ENCODE measurements around the gene OR10H2. TPM values are rescaled to one million over a fixed set of nuclear protein-coding genes. Genes with fewer than 3 reads are reported as not detected.

Gene OR10H2
- total and polyA plus RNA-seq, 7 donors: not detected

GRCh38 chr19:15730538-15730937 lies 2.7 kb downstream of the OR10H2 start:
- TF ChIP-seq CTCF (IDR thresholded peaks at IDR 0.05): no peak
- DNase-seq (no peak), ATAC-seq (no peak)
- no peaks in the 10 kb centered on the region for H3K36me3 ChIP-seq (ENCODE audit: insufficient read depth in 1 of 2, low read depth in 1 of 2)
- intact Hi-C loops (cut with DNase I): no loop called here
- WGBS, 3 donors: 31 to 45% (median 40%) methylated on average over 1 of the region's 1 CpG
- H3K9me3 ChIP-seq: peaks cover 6% of the 10 kb centered on the region
- H3K27ac ChIP-seq: no peak overlapping the region
- H3K27me3 ChIP-seq (ENCODE audit: insufficient read depth in 3 of 3, low read length in 2 of 3): no peaks in the 10 kb centered on the region
- H3K4me1 ChIP-seq: no peaks in the 10 kb centered on the region
- H3K4me3 ChIP-seq: no peak overlapping the region

GRCh38 chr19:15732388-15732787 lies 4.6 kb downstream of the OR10H2 start:
- DNase-seq (no peak), ATAC-seq (no peak)
- 15 to 29% (median 25%) methylated on average over 1 of the region's 1 CpG for WGBS, 3 donors
- H3K27me3 ChIP-seq (ENCODE audit: insufficient read depth in 3 of 3, low read length in 2 of 3): no peaks in the 10 kb centered on the region
- H3K4me3 ChIP-seq: no peak overlapping the region
- no peaks in the 10 kb centered on the region for H3K4me1 ChIP-seq
- no peak for TF ChIP-seq CTCF (IDR thresholded peaks at IDR 0.05)
- H3K36me3 ChIP-seq (ENCODE audit: insufficient read depth in 1 of 2, low read depth in 1 of 2): no peaks in the 10 kb centered on the region
- intact Hi-C loops (cut with DNase I): no loop called here
- H3K27ac ChIP-seq: no peak overlapping the region
- H3K9me3 ChIP-seq: peaks cover 6% of the 10 kb centered on the region

GRCh38 chr19:15733895-15734294 lies 6.1 kb downstream of the OR10H2 start:
- no peaks in the 10 kb centered on the region for H3K4me1 ChIP-seq
- TF ChIP-seq CTCF (IDR thresholded peaks at IDR 0.05): no peak
- no peak for ATAC-seq
- H3K27ac ChIP-seq: no peak overlapping the region
- no peak overlapping the region for H3K4me3 ChIP-seq
- no peaks in the 10 kb centered on the region for H3K27me3 ChIP-seq (ENCODE audit: insufficient read depth in 3 of 3, low read length in 2 of 3)
- intact Hi-C loops (cut with DNase I): no loop called here
- no peaks in the 10 kb centered on the region for H3K36me3 ChIP-seq (ENCODE audit: insufficient read depth in 1 of 2, low read depth in 1 of 2)
- 55 to 58% (median 55%) methylated on average over 6 of the region's 6 CpGs for WGBS, 3 donors
- peaks cover 6% of the 10 kb centered on the region for H3K9me3 ChIP-seq
- DNase-seq: no peak

- Histone ChIP-seq H3K4me1 (no peaks in the 10 kb centered on the region), H3K27me3 (ENCODE audit: insufficient read depth in 3 of 3, low read length in 2 of 3) (no peaks in the 10 kb centered on the region), H3K4me3 (no peak within 1 kb of the TSS), H3K9me3 (peaks cover 9% of the 10 kb centered on the region), H3K36me3 (ENCODE audit: insufficient read depth in 1 of 2, low read depth in 1 of 2) (no peaks in the 10 kb centered on the region), H3K27ac (no peak within 1 kb of the TSS)
- intact Hi-C loops (cut with DNase I): no loop called here
- 51 to 67% (median 57%) methylated on average over 4 of the region's 4 CpGs for WGBS, 3 donors
- no peak for ATAC-seq
- no peak for DNase-seq
- TF ChIP-seq CTCF (IDR thresholded peaks at IDR 0.05): no peak
Observed at GRCh38 chr19:15737722-15738121, 9.9 kb downstream of the OR10H2 start, which contains the start of gene OR10H3. OR10H3 (plus strand) TSS chr19:15737985; CDS start chr19:15741393, 3,408 bp downstream.

- Histone ChIP-seq H3K9me3 (peaks cover 9% of the 10 kb centered on the region), H3K4me3 (no peak overlapping the region), H3K27ac (no peak overlapping the region), H3K4me1 (no peaks in the 10 kb centered on the region), H3K27me3 (ENCODE audit: insufficient read depth in 3 of 3, low read length in 2 of 3) (no peaks in the 10 kb centered on the region), H3K36me3 (ENCODE audit: insufficient read depth in 1 of 2, low read depth in 1 of 2) (no peaks in the 10 kb centered on the region)
- intact Hi-C loops (cut with DNase I): no loop called here
- no peak for ATAC-seq
- no peak for TF ChIP-seq CTCF (IDR thresholded peaks at IDR 0.05)
- 60 to 71% (median 70%) methylated on average over 1 of the region's 1 CpG for WGBS, 3 donors
- no peak for DNase-seq
Observed at GRCh38 chr19:15740785-15741184, 13.0 kb downstream of the OR10H2 start.

Data from psoas muscle (tissue), 8 donors.